Measurements from ENCODE around the gene BCKDHB.

GRCh38 chr6:80388507-80388906 lies 282.0 kb downstream of the BCKDHB start:
- TF ChIP-seq SP1 (IDR thresholded peaks at IDR 0.05) = no peak
- no peak for TF ChIP-seq FOXK2 (IDR thresholded peaks at IDR 0.05)
- no peak for TF ChIP-seq LEF1 (IDR thresholded peaks at IDR 0.05; ENCODE audit: borderline replicate concordance)
- TF ChIP-seq FOXM1 (IDR thresholded peaks at IDR 0.05; ENCODE audit: borderline replicate concordance) = no peak
- no peak for TF ChIP-seq ARNT (IDR thresholded peaks at IDR 0.05)
- TF ChIP-seq SUZ12 (IDR thresholded peaks at IDR 0.05) = no peak
- no peak for TF ChIP-seq FOXA1 (IDR thresholded peaks at IDR 0.05)
